ENCODE results near the gene HSD17B12. TPM values are rescaled to one million over a fixed set of nuclear protein-coding genes. Genes with fewer than 3 reads are reported as not detected.

Gene HSD17B12
- total RNA-seq, 3 donors from 2014 or later, result 36.1 to 48.9 (median 47.2) TPM

- no peaks in the 10 kb centered on the region for H3K27me3 ChIP-seq
- TF ChIP-seq POLR2AphosphoS5 (IDR thresholded peaks at IDR 0.05) (no peak), POLR2A (IDR thresholded peaks at IDR 0.05) (no peak), CTCF (IDR thresholded peaks at IDR 0.05) (no peak)
- DNase-seq (ENCODE audit: low spot score in 2 of 2), result no peak
- no peak overlapping the region for H3K4me3 ChIP-seq
- H3K36me3 ChIP-seq, result no peaks in the 10 kb centered on the region
- H3K9me3 ChIP-seq, result no peaks in the 10 kb centered on the region
- no peaks in the 10 kb centered on the region for H3K4me1 ChIP-seq
- no peak overlapping the region for H3K27ac ChIP-seq
- intact Hi-C loops (cut with DNase I; ENCODE audit: low total_unique reads), result no loop called here
Measured at GRCh38 chr11:43693731-43694130, 13.2 kb downstream of the HSD17B12 start.

- Histone ChIP-seq H3K9me3 (no peaks in the 10 kb centered on the region), H3K4me3 (no peak overlapping the region), H3K27ac (no peak overlapping the region), H3K27me3 (no peaks in the 10 kb centered on the region), H3K4me1 (no peaks in the 10 kb centered on the region), H3K36me3 (no peaks in the 10 kb centered on the region)
- intact Hi-C loops (cut with DNase I; ENCODE audit: low total_unique reads), result no loop called here
- no peak for TF ChIP-seq POLR2A (IDR thresholded peaks at IDR 0.05)
- no peak for TF ChIP-seq POLR2AphosphoS5 (IDR thresholded peaks at IDR 0.05)
- no peak for TF ChIP-seq CTCF (IDR thresholded peaks at IDR 0.05)
- DNase-seq (ENCODE audit: low spot score in 2 of 2), result no peak
Measured at GRCh38 chr11:43694477-43694876, 13.9 kb downstream of the HSD17B12 start.

DNA sequence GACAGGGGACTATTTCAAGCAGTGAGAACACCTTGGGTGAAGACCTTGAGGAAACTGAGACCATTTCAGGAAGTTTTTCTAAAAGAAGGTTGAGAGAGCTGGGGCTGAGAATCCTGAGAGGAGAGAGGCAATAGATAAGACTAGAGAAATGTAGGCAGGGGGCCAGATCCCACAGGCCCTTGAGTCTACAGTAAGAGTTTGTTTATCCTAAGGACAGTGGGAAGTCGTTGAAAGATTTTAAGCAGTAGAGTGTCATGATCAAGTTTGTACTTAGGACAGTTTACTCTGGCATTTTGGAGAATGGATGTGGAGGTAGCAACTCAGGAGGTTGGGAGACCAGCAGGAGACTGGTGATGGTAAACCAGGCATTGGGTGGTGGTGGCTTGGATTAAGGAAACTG lies 17.1 kb downstream of the HSD17B12 start:
- Histone ChIP-seq H3K36me3 (no peaks in the 10 kb centered on the region), H3K9me3 (peaks cover 0 to 11% of the 10 kb centered on the region in 2 donors), H3K4me3 (no peak overlapping the region), H3K27me3 (no peaks in the 10 kb centered on the region), H3K4me1 (no peaks in the 10 kb centered on the region), H3K27ac (no peak overlapping the region)
- intact Hi-C loops (cut with DNase I; ENCODE audit: low total_unique reads), result no loop called here
- TF ChIP-seq POLR2A (IDR thresholded peaks at IDR 0.05) (no peak), CTCF (IDR thresholded peaks at IDR 0.05) (no peak), POLR2AphosphoS5 (IDR thresholded peaks at IDR 0.05) (no peak)
- no peak for DNase-seq (ENCODE audit: low spot score in 2 of 2)

- H3K36me3 ChIP-seq, result no peaks in the 10 kb centered on the region
- DNase-seq (ENCODE audit: low spot score in 2 of 2), result no peak
- H3K27ac ChIP-seq, result no peak overlapping the region
- TF ChIP-seq CTCF (IDR thresholded peaks at IDR 0.05) (no peak), POLR2A (IDR thresholded peaks at IDR 0.05) (no peak), POLR2AphosphoS5 (IDR thresholded peaks at IDR 0.05) (no peak)
- no peaks in the 10 kb centered on the region for H3K4me1 ChIP-seq
- peaks cover 0 to 11% of the 10 kb centered on the region in 2 donors for H3K9me3 ChIP-seq
- no peaks in the 10 kb centered on the region for H3K27me3 ChIP-seq
- no peak overlapping the region for H3K4me3 ChIP-seq
- intact Hi-C loops (cut with DNase I; ENCODE audit: low total_unique reads), result no loop called here
Measured at GRCh38 chr11:43699870-43700269, 19.3 kb downstream of the HSD17B12 start.

DNA sequence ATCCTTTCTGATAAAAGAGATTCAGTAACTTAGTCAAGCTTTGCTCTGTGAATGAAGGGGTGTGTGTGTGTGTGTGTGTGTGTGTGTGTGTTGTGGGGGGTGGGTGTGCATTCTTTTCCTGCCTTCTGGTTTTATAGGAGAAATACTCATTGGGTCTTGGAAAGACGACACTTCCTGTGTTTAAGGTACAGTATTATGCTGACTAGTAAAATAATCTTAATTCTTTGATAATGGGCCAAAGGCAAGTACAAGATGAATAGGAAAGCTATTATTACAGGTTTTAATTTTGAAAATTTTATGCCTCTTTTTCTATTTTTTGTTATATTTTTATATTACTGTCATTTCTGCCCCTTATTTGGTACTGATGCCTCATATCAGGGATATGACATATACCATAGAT lies 26.1 kb downstream of the HSD17B12 start:
- no peak overlapping the region for H3K4me3 ChIP-seq
- no peaks in the 10 kb centered on the region for H3K36me3 ChIP-seq
- H3K27ac ChIP-seq, result no peak overlapping the region
- peaks cover 0 to 3% of the 10 kb centered on the region in 2 donors for H3K9me3 ChIP-seq
- no peak for DNase-seq (ENCODE audit: low spot score in 2 of 2)
- intact Hi-C loops (cut with DNase I; ENCODE audit: low total_unique reads), result no loop called here
- H3K4me1 ChIP-seq, result no peaks in the 10 kb centered on the region
- TF ChIP-seq CTCF (IDR thresholded peaks at IDR 0.05) (no peak), POLR2AphosphoS5 (IDR thresholded peaks at IDR 0.05) (no peak), POLR2A (IDR thresholded peaks at IDR 0.05) (no peak)
- no peaks in the 10 kb centered on the region for H3K27me3 ChIP-seq

Data from breast epithelium (tissue), 4 donors.